ENCODE data around the gene GALNT10. TPM values are rescaled to one million over a fixed set of nuclear protein-coding genes. Genes with fewer than 3 reads are reported as not detected.

Gene GALNT10
- total RNA-seq, 1 donor from 2014 or later = 10.2 TPM

DNA sequence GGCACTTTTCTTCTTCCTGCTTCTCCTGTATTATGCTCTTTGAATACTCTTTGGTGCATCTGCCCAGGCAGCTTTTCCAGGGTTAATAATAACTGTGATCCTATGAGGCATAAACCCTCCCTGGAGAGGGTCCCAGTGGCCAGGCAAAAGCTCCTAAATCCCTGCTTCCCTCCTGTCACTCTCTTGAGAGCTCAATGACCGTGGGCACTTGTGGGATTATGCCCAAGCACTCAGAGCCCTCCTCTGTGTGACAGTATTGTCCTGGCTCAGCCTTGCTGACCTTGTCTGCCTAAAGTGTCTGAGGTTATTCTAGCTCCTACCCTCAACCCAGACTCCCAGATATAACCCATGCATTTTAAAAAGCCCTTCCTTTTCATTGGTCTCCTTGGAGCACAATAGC is 51.9 kb downstream of the GALNT10 start:
- Histone ChIP-seq H3K4me2 (peak overlapping the region; percentile 20), H3K9me3 (ENCODE audit: low read depth) (no peaks in the 10 kb centered on the region), H3K79me2 (ENCODE audit: low read depth) (no peaks in the 10 kb centered on the region), H2AFZ (replicated peaks) (no peak overlapping the region), H3K9ac (no peak overlapping the region), H3K27ac (no peak overlapping the region), H3K4me3 (no peak overlapping the region), H3K4me1 (peaks cover 42% of the 10 kb centered on the region), H3F3A (ENCODE audit: low read depth) (peaks cover 15% of the 10 kb centered on the region), H3K36me3 (no peaks in the 10 kb centered on the region), H4K20me1 (ENCODE audit: low read depth) (peaks cover 4% of the 10 kb centered on the region), H3K27me3 (no peaks in the 10 kb centered on the region)
- Mint-ChIP-seq H3K36me3 (peaks cover 4% of the 10 kb centered on the region), H3K27ac (peak overlapping the region; percentile 95), H3K4me1 (peaks cover 71% of the 10 kb centered on the region), H3K27me3 (ENCODE audit: insufficient read depth, low read depth) (peaks cover 4% of the 10 kb centered on the region), H3K9me3 (peaks cover 15% of the 10 kb centered on the region), H3K4me3 (peak overlapping the region; percentile 72)
- DNase-seq (ENCODE audit: low spot score) = peak; percentile 23
- TF ChIP-seq EZH2 (IDR thresholded peaks at IDR 0.05) (no peak), EZH2phosphoT487 (IDR thresholded peaks at IDR 0.05) (no peak)
- TF ChIP-seq, protein P1, sequence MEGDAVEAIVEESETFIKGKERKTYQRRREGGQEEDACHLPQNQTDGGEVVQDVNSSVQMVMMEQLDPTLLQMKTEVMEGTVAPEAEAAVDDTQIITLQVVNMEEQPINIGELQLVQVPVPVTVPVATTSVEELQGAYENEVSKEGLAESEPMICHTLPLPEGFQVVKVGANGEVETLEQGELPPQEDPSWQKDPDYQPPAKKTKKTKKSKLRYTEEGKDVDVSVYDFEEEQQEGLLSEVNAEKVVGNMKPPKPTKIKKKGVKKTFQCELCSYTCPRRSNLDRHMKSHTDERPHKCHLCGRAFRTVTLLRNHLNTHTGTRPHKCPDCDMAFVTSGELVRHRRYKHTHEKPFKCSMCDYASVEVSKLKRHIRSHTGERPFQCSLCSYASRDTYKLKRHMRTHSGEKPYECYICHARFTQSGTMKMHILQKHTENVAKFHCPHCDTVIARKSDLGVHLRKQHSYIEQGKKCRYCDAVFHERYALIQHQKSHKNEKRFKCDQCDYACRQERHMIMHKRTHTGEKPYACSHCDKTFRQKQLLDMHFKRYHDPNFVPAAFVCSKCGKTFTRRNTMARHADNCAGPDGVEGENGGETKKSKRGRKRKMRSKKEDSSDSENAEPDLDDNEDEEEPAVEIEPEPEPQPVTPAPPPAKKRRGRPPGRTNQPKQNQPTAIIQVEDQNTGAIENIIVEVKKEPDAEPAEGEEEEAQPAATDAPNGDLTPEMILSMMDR (IDR thresholded peaks at IDR 0.05) = no peak

DNA sequence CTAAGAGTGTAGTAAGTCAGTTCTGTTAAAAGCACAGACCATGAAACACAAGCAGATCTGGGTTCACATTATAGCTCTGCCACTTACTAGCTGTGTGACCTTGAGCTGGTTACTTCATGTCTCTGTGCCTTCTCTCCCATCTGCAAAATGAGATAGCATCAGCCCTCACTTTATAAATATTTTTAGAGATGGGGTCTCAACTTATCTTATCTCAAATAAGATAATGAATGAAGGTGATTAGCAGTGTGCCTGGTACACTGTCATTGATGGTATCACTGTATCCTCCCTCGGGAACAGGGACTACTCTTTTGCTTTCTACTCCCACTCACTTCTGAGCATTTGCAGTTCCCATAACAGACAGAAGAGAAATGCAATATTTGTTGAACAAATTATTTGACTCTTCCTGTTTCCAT is 52.4 kb downstream of the GALNT10 start:
- H4K20me1 ChIP-seq (ENCODE audit: low read depth) = peaks cover under 1% of the 10 kb centered on the region
- H3K79me2 ChIP-seq (ENCODE audit: low read depth) = no peaks in the 10 kb centered on the region
- no peaks in the 10 kb centered on the region for H3K27me3 ChIP-seq
- H3K9ac ChIP-seq = no peak overlapping the region
- peaks cover 42% of the 10 kb centered on the region for H3K4me1 ChIP-seq
- peaks cover 15% of the 10 kb centered on the region for H3K9me3 Mint-ChIP-seq
- H3K27ac Mint-ChIP-seq = peak overlapping the region; percentile 95
- H3K36me3 ChIP-seq = no peaks in the 10 kb centered on the region
- H3K9me3 ChIP-seq (ENCODE audit: low read depth) = no peaks in the 10 kb centered on the region
- peaks cover 4% of the 10 kb centered on the region for H3K27me3 Mint-ChIP-seq (ENCODE audit: insufficient read depth, low read depth)
- H3K4me2 ChIP-seq = no peak overlapping the region
- H2AFZ ChIP-seq (replicated peaks) = no peak overlapping the region
- no peak overlapping the region for H3K4me3 Mint-ChIP-seq
- H3K27ac ChIP-seq = no peak overlapping the region
- H3K4me3 ChIP-seq = no peak overlapping the region
- H3K36me3 Mint-ChIP-seq = peaks cover 4% of the 10 kb centered on the region
- peaks cover 66% of the 10 kb centered on the region for H3K4me1 Mint-ChIP-seq
- peaks cover 15% of the 10 kb centered on the region for H3F3A ChIP-seq (ENCODE audit: low read depth)
- TF ChIP-seq EZH2 (IDR thresholded peaks at IDR 0.05) (no peak), EZH2phosphoT487 (IDR thresholded peaks at IDR 0.05) (no peak)
- TF ChIP-seq, protein P1 (IDR thresholded peaks at IDR 0.05) = no peak
- DNase-seq (ENCODE audit: low spot score) = no peak

DNA sequence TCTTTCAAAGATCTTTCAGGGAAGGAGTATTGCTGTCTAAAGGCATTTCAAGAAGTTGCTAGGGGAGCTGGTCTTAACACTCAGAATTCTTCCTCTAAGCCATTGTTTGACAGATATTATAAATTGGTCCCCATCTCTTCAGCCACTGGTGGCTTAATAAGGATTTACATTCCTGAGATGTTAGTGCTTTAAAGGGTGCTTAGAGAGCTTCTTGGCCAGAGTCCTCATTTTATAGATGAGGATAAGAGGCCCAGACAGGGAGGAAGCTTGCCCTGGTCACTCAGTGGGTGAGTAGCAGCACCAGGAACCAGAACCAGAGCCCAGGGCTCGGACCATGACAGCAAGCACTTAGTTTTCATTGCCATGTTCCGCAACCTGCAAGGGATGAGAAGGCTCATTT is 53.2 kb downstream of the GALNT10 start:
- TF ChIP-seq EZH2 (IDR thresholded peaks at IDR 0.05) = no peak
- no peak for TF ChIP-seq EZH2phosphoT487 (IDR thresholded peaks at IDR 0.05)
- TF ChIP-seq, protein P1 (IDR thresholded peaks at IDR 0.05) = no peak
- DNase-seq (ENCODE audit: low spot score) = peak; percentile 31
- Mint-ChIP-seq H3K4me1 (peaks cover 60% of the 10 kb centered on the region), H3K36me3 (peaks cover 4% of the 10 kb centered on the region), H3K27ac (peak overlapping the region; percentile 64), H3K4me3 (peak overlapping the region; percentile 57), H3K9me3 (peaks cover 19% of the 10 kb centered on the region), H3K27me3 (ENCODE audit: insufficient read depth, low read depth) (peaks cover 4% of the 10 kb centered on the region)
- H3K9me3 ChIP-seq (ENCODE audit: low read depth) = no peaks in the 10 kb centered on the region
- H3K36me3 ChIP-seq = no peaks in the 10 kb centered on the region
- peaks cover 15% of the 10 kb centered on the region for H3F3A ChIP-seq (ENCODE audit: low read depth)
- H2AFZ ChIP-seq (replicated peaks) = no peak overlapping the region
- H3K79me2 ChIP-seq (ENCODE audit: low read depth) = no peaks in the 10 kb centered on the region
- no peaks in the 10 kb centered on the region for H3K27me3 ChIP-seq
- peak overlapping the region; percentile 5 for H3K4me2 ChIP-seq
- H4K20me1 ChIP-seq (ENCODE audit: low read depth) = no peaks in the 10 kb centered on the region
- H3K27ac ChIP-seq = no peak overlapping the region
- H3K9ac ChIP-seq = no peak overlapping the region
- H3K4me1 ChIP-seq = peaks cover 39% of the 10 kb centered on the region
- no peak overlapping the region for H3K4me3 ChIP-seq
